IMR-90 (cell line): ENCODE measurements around the gene SPATA2L. TPM values are rescaled to one million over a fixed set of nuclear protein-coding genes. Genes with fewer than 3 reads are reported as not detected.

ENCODE experiments used
- ATAC-seq: fragments of 200-7000 bp; cut with Tn5 transposase; 2 replicates; pipeline ENCODE4 v1.9.1; 2020; ENCODE audit warnings: low read depth, mild to moderate bottlenecking, moderate library complexity
- BruUV-seq: library from RNA; stranded (reverse); fragments of 400-500 nt; replicated peaks from 2 replicates; lab custom pipeline; 2021; lab: Mats Ljungman, UMichigan
- CTCF ChIA-PET: fragments of 300-600 bp; formaldehyde crosslinking; extraction: SDS; loops from one replicate; lab custom pipeline; 2021; ENCODE audit warnings: antibody characterized with exemption; lab: Yijun Ruan, JAX
- POLR2A ChIA-PET: fragments of 300-600 bp; sonication (Branson Sonifier 250); formaldehyde crosslinking; loops from one replicate; lab custom pipeline; 2022; ENCODE audit warnings: antibody characterized with exemption; ENCODE audit not compliant: unreplicated experiment; lab: Charles Lee
- DNase-seq: peaks from one replicate; pipeline ENCODE4 v3.0.0; 2013
- H2AFZ ChIP-seq: replicated peaks from 2 replicates; pipeline ENCODE3; 2013; ENCODE audit warnings: low read length, mild to moderate bottlenecking; ENCODE audit not compliant: poor library complexity
- H2AK5ac ChIP-seq: 2 replicates; pipeline ENCODE4 v1.6.1; 2013; ENCODE audit warnings: low read depth, low read length, inconsistent platforms
- H2AK9ac ChIP-seq: replicated peaks from 2 replicates; pipeline ENCODE3; 2013; ENCODE audit warnings: mild to moderate bottlenecking, low read depth, low read length, moderate library complexity; ENCODE audit not compliant: poor library complexity
- H2BK120ac ChIP-seq: 2 replicates; pipeline ENCODE4 v1.6.1; 2013; ENCODE audit warnings: low read depth, low read length, inconsistent platforms
- H2BK15ac ChIP-seq: 3 replicates; pipeline ENCODE4 v1.6.1; 2013; ENCODE audit warnings: low read depth, low read length, inconsistent platforms
- H2BK20ac ChIP-seq: 2 replicates; pipeline ENCODE4 v1.6.1; 2013; ENCODE audit warnings: low read depth, mild to moderate bottlenecking, inconsistent platforms, low read length, moderate library complexity
- H2BK5ac ChIP-seq: 2 replicates; pipeline ENCODE4 v1.6.1; 2013; ENCODE audit warnings: mild to moderate bottlenecking, low read depth, low read length, inconsistent platforms; ENCODE audit not compliant: poor library complexity, severe bottlenecking
- H3K14ac ChIP-seq: replicated peaks from 2 replicates; pipeline ENCODE4 v1.6.1; 2013; ENCODE audit warnings: low read depth, low read length, inconsistent platforms
- H3K18ac ChIP-seq: 2 replicates; pipeline ENCODE4 v1.6.1; 2013; ENCODE audit warnings: low read depth, low read length, control low read depth
- H3K23ac ChIP-seq: 2 replicates; pipeline ENCODE4 v1.6.1; 2013; ENCODE audit warnings: low read depth, low read length, inconsistent platforms
- H3K27ac ChIP-seq: 2 replicates; pipeline ENCODE4 v1.5.1; 2013; ENCODE audit warnings: mild to moderate bottlenecking, control low read depth, low read length; ENCODE audit not compliant: insufficient read depth
- H3K27me3 ChIP-seq: 2 replicates; pipeline ENCODE4 v1.6.1; 2013; ENCODE audit warnings: low read length; ENCODE audit not compliant: control insufficient read depth, insufficient read depth
- H3K36me3 ChIP-seq: 2 replicates; pipeline ENCODE4 v1.6.1; 2013; ENCODE audit warnings: low read length, mixed read lengths; ENCODE audit not compliant: control insufficient read depth, insufficient read depth
- H3K4ac ChIP-seq: 2 replicates; pipeline ENCODE4 v1.6.1; 2013; ENCODE audit warnings: low read depth, low read length, inconsistent platforms
- H3K4me1 ChIP-seq: 2 replicates; pipeline ENCODE4 v1.6.1; 2013; ENCODE audit warnings: low read length, mixed read lengths; ENCODE audit not compliant: control insufficient read depth, insufficient read depth
- H3K4me2 ChIP-seq: 2 replicates; pipeline ENCODE4 v1.6.1; 2013; ENCODE audit warnings: low read depth, mild to moderate bottlenecking, control low read depth, low read length, moderate library complexity
- H3K4me3 ChIP-seq: 2 replicates; pipeline ENCODE4 v1.5.1; 2013; ENCODE audit warnings: low read depth, mild to moderate bottlenecking, control low read depth, low read length, moderate library complexity; ENCODE audit not compliant: insufficient read depth
- H3K56ac ChIP-seq: 2 replicates; pipeline ENCODE4 v1.6.1; 2013; ENCODE audit warnings: low read length, inconsistent platforms; ENCODE audit not compliant: insufficient read depth; ENCODE audit errors: extremely low read depth
- H3K79me1 ChIP-seq, 2 experiments: 2 replicates each; pipeline ENCODE4 v1.6.1; 2013; ENCODE audit warnings: low read length in 2 of 2, inconsistent platforms in 1 of 2, low read depth in 1 of 2
- H3K9ac ChIP-seq: 2 replicates; pipeline ENCODE4 v1.6.1; 2013; ENCODE audit warnings: low read depth, low read length, control low read depth
- H3K9me1 ChIP-seq: 2 replicates; pipeline ENCODE4 v1.6.1; 2013; ENCODE audit warnings: low read length, inconsistent platforms; ENCODE audit not compliant: insufficient read depth
- H3K9me3 ChIP-seq: 2 replicates; pipeline ENCODE4 v1.6.1; 2013; ENCODE audit warnings: low read length; ENCODE audit not compliant: control insufficient read depth, insufficient read depth
- H4K20me1 ChIP-seq: 2 replicates; pipeline ENCODE4 v1.6.1; 2013; ENCODE audit warnings: low read length, inconsistent platforms; ENCODE audit not compliant: insufficient read depth
- H4K5ac ChIP-seq: 2 replicates; pipeline ENCODE4 v1.6.1; 2013; ENCODE audit warnings: mild to moderate bottlenecking, low read depth, low read length, control low read depth
- H4K8ac ChIP-seq, 2 experiments: 2 replicates each; pipeline ENCODE4 v1.6.1; 2013; ENCODE audit warnings: low read depth in 2 of 2, low read length in 2 of 2, control low read depth in 1 of 2, inconsistent platforms in 1 of 2
- H4K91ac ChIP-seq: 2 replicates; pipeline ENCODE4 v1.6.1; 2013; ENCODE audit warnings: low read depth, low read length, inconsistent platforms; ENCODE audit not compliant: insufficient read depth
- BHLHE40 ChIP-seq: fragments of 150-350 bp; IDR thresholded peaks from 2 replicates; pipeline ENCODE4 v1.6.1; 2016; ENCODE audit warnings: mild to moderate bottlenecking, low read depth, low read length
- CEBPB ChIP-seq: IDR thresholded peaks from 2 replicates; pipeline ENCODE4 v1.6.1; 2012; ENCODE audit warnings: low read depth, low read length, improper control_type of control experiment
- CHD1 ChIP-seq: IDR thresholded peaks from 2 replicates; pipeline ENCODE4 v1.6.1; 2012; ENCODE audit warnings: low read depth, low read length, improper control_type of control experiment
- MAFK ChIP-seq: IDR thresholded peaks from 2 replicates; pipeline ENCODE4 v1.6.1; 2012; ENCODE audit warnings: low read depth, low read length, improper control_type of control experiment
- MAZ ChIP-seq: IDR thresholded peaks from 2 replicates; pipeline ENCODE4 v1.6.1; 2012; ENCODE audit warnings: low read depth, mild to moderate bottlenecking, low read length, improper control_type of control experiment, moderate library complexity, borderline replicate concordance
- MXI1 ChIP-seq: IDR thresholded peaks from 2 replicates; pipeline ENCODE4 v1.6.1; 2012; ENCODE audit warnings: low read depth, mild to moderate bottlenecking, low read length, moderate library complexity, borderline replicate concordance
- NFE2L2 ChIP-seq: fragments of 150-350 bp; IDR thresholded peaks from 2 replicates; pipeline ENCODE4 v1.6.1; 2016; ENCODE audit warnings: low read depth, mild to moderate bottlenecking, low read length
- POLR2A ChIP-seq: IDR thresholded peaks from 2 replicates; pipeline ENCODE4 v1.6.1; 2012; ENCODE audit warnings: mild to moderate bottlenecking, low read depth, low read length
- RAD21 ChIP-seq: IDR thresholded peaks from 2 replicates; pipeline ENCODE4 v1.6.1; 2012; ENCODE audit warnings: low read length, improper control_type of control experiment
- RCOR1 ChIP-seq: IDR thresholded peaks from 2 replicates; pipeline ENCODE4 v1.6.1; 2012; ENCODE audit warnings: mild to moderate bottlenecking, low read length, improper control_type of control experiment; ENCODE audit not compliant: insufficient replicate concordance
- RFX5 ChIP-seq: IDR thresholded peaks from 2 replicates; pipeline ENCODE4 v1.8.0; 2012; ENCODE audit warnings: low read depth, mild to moderate bottlenecking, low read length, moderate library complexity
- SMC3 ChIP-seq: fragments of 150-350 bp; IDR thresholded peaks from 2 replicates; pipeline ENCODE4 v1.6.1; 2016; ENCODE audit warnings: low read depth, mild to moderate bottlenecking, antibody characterized with exemption, low read length, moderate library complexity
- USF2 ChIP-seq: fragments of 150-350 bp; IDR thresholded peaks from 2 replicates; pipeline ENCODE4 v1.6.1; 2017; ENCODE audit warnings: mild to moderate bottlenecking, antibody characterized with exemption, low read length, low read depth
- WGBS, 2 experiments: methylation state at CpG; one replicate each; pipeline versions ENCODE4 v1.1.5 to v1.1.7; 2013; ENCODE audit warnings: missing lambda C conversion rate in 2 of 2; ENCODE audit not compliant: insufficient read length in 1 of 2; ENCODE audit errors: extremely low coverage in 2 of 2; 5-methylcytosine and 5-hydroxymethylcytosine counted together
- dilution Hi-C: fragments of 300-500 bp; cut with HindIII; formaldehyde crosslinking; loops from one replicate; pipeline ENCODE4 v1.14.3; 2018; ENCODE audit warnings: low sequenced_read_pairs; ENCODE audit not compliant: unreplicated experiment
- in situ Hi-C: fragments of 300-500 bp; cut with MboI; formaldehyde crosslinking; loops from 3 replicates; pipeline ENCODE4 v1.14.3; 2019; ENCODE audit warnings: low sequenced_read_pairs, inconsistent platforms, mixed read lengths
- intact Hi-C: fragments of 100-400 bp; cut with micrococcal nuclease; formaldehyde crosslinking; loops from 2 replicates; pipeline ENCODE4 v1.10.0; 2022
- polyA plus RNA-seq, 3 experiments: library from polyadenylated mRNA; depleted of rRNA; stranded (reverse); fragments of >200 nt; gene quantifications; 2 replicates each; pipeline ENCODE4 v1.2.3, GENCODE V29; 2012; ENCODE audit warnings: low replicate concordance in 1 of 3
- total RNA-seq: library from RNA; depleted of rRNA; stranded (reverse); fragments of >200 nt; gene quantifications from 2 replicates; pipeline ENCODE4 v1.2.3, GENCODE V29; 2012
- TF ChIP-seq, protein P1 (sequence below): conservative IDR thresholded peaks from 2 replicates; pipeline ENCODE4 v1.5.1; 2012; ENCODE audit warnings: mild to moderate bottlenecking, low read depth, low read length, improper control_type of control experiment
- TF ChIP-seq, protein P2 (sequence below): fragments of 150-350 bp; IDR thresholded peaks from 2 replicates; pipeline ENCODE4 v1.6.1; 2016; ENCODE audit warnings: low read depth, mild to moderate bottlenecking, low read length, moderate library complexity, borderline replicate concordance

The SPATA2L gene
- total and polyA plus RNA-seq, 2 of the 4 experiments (the other 2 are of a cell fraction) = 4.8 to 6.9 TPM

DNA sequence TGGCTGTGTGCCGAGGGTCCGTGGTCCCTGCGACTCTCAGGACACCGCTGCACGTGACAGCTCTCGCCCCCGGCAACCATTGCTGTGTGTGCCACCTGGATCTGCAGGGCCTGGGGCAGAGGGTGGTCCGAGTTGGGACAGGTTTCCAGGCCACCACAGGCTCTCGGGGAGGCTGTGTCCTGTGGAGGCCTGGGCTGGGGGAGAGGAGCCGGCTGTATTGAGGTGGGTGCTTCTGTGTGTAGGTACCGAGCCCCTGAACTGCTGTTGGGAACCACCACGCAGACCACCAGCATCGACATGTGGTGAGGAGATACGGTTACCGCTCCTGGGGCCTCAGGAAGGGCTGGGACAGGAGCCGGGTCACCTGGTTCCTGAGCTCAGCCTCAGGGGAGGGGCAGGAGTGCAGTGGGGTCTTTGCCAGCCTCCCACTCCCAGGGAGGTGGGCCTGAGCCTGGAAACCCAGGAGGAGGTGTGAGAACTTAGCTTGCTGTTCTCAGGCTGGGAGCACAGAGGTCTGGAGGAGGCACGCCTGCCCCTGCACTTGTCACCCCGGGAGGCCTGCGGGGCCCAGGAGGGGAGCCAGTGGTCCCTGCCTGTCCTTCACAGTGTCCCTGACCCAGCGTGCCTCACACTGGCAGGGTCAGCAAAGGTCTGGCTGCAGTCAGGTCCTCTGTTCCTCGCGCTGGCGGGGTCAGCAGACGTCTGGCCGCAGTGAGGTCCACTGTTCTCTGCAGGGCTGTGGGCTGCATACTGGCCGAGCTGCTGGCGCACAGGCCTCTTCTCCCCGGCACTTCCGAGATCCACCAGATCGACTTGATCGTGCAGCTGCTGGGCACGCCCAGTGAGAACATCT, 7.3 kb downstream of the SPATA2L start:
- Histone ChIP-seq H3K4me3 (no peak overlapping the region), H4K91ac (no peak overlapping the region), H3K9me3 (no peaks in the 10 kb centered on the region), H3K14ac (no peak overlapping the region), H3K36me3 (peaks cover 53% of the 10 kb centered on the region), H3K4ac (no peak overlapping the region), H3K4me1 (no peaks in the 10 kb centered on the region), H2BK15ac (no peak overlapping the region), H3K79me1 (peaks cover 14 to 24% of the 10 kb centered on the region in 2 experiments), H3K9me1 (0 out of 2 replicates have a peak, but pooled peaks cover 2% of the 10 kb centered on the region), H2BK20ac (no peak overlapping the region), H4K5ac (no peak overlapping the region), H2AK9ac (no peak overlapping the region), H4K8ac (no peak overlapping the region), H2AFZ (no peak overlapping the region), H3K23ac (no peak overlapping the region), H2BK120ac (no peak overlapping the region), H3K9ac (no peak overlapping the region), H3K4me2 (no peak overlapping the region), H3K56ac (no peak overlapping the region), H2BK5ac (no peak overlapping the region), H3K27ac (no peak overlapping the region), H3K27me3 (no peaks in the 10 kb centered on the region), H4K20me1 (peaks cover 16% of the 10 kb centered on the region; the same call in 1 of the 2 replicates), H2AK5ac (no peak overlapping the region), H3K18ac (no peak overlapping the region)
- no peak for DNase-seq
- intact Hi-C loops = no loop called here
- ATAC-seq = no peak
- 96% methylated on average over 25 of the region's 32 CpGs; no CpG with 5 or more reads in 1 of the 2 experiments for WGBS, 2 experiments
- ChIA-PET POLR2A (no interaction called here), CTCF (no interaction called here)
- dilution Hi-C loops = no loop called here
- no TSS peak for BruUV-seq
- in situ Hi-C loops = no loop called here
- TF ChIP-seq SMC3 (no peak), CHD1 (no peak), RAD21 (no peak), USF2 (no peak), BHLHE40 (no peak), RCOR1 (no peak), RFX5 (no peak), CEBPB (no peak), NFE2L2 (no peak), MAFK (no peak), MXI1 (no peak), POLR2A (no peak), MAZ (no peak)
- TF ChIP-seq, protein P1, sequence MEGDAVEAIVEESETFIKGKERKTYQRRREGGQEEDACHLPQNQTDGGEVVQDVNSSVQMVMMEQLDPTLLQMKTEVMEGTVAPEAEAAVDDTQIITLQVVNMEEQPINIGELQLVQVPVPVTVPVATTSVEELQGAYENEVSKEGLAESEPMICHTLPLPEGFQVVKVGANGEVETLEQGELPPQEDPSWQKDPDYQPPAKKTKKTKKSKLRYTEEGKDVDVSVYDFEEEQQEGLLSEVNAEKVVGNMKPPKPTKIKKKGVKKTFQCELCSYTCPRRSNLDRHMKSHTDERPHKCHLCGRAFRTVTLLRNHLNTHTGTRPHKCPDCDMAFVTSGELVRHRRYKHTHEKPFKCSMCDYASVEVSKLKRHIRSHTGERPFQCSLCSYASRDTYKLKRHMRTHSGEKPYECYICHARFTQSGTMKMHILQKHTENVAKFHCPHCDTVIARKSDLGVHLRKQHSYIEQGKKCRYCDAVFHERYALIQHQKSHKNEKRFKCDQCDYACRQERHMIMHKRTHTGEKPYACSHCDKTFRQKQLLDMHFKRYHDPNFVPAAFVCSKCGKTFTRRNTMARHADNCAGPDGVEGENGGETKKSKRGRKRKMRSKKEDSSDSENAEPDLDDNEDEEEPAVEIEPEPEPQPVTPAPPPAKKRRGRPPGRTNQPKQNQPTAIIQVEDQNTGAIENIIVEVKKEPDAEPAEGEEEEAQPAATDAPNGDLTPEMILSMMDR = no peak
- TF ChIP-seq, protein P2, sequence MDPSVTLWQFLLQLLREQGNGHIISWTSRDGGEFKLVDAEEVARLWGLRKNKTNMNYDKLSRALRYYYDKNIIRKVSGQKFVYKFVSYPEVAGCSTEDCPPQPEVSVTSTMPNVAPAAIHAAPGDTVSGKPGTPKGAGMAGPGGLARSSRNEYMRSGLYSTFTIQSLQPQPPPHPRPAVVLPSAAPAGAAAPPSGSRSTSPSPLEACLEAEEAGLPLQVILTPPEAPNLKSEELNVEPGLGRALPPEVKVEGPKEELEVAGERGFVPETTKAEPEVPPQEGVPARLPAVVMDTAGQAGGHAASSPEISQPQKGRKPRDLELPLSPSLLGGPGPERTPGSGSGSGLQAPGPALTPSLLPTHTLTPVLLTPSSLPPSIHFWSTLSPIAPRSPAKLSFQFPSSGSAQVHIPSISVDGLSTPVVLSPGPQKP = no peak
